Measurements from ENCODE around the gene DMD.

Gene DMD

GRCh38 chrX:31516527-31516926 is 1694.8 kb downstream of the DMD start:
- no peak overlapping the region for H3K4me3 ChIP-seq (ENCODE audit: low read depth, low read length)
- no peaks in the 10 kb centered on the region for H3K4me1 ChIP-seq
- no peaks in the 10 kb centered on the region for H3K27me3 ChIP-seq
- no peaks in the 10 kb centered on the region for H3K9me3 ChIP-seq
- no peak for TF ChIP-seq CTCF (IDR thresholded peaks at IDR 0.05; ENCODE audit: low read depth, low read length)
- H3K36me3 ChIP-seq: no peaks in the 10 kb centered on the region
- no peak for DNase-seq

DNA sequence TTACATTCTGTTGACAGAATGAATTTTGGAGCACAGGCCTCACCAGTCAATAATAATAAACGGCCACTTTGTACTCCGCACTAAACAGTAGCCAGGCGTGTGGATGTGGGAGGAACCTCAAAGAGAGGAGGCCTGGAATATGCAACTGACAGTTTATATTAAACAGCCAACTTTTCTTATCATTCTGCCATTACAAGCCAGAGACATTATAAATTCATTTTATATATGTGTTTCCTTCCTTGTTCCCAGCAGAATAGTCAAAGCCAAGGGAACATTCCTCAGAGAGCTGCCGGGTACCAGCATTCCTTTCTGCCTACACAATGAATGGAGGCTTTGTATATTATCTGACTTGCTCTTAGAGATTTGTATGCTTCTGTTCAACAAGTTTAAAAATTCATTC is 1703.0 kb downstream of the DMD start:
- DNase-seq: peak; percentile 19
- no peaks in the 10 kb centered on the region for H3K9me3 ChIP-seq
- H3K36me3 ChIP-seq: no peaks in the 10 kb centered on the region
- no peak overlapping the region for H3K4me3 ChIP-seq (ENCODE audit: low read depth, low read length)
- no peak for TF ChIP-seq CTCF (IDR thresholded peaks at IDR 0.05; ENCODE audit: low read depth, low read length)
- H3K4me1 ChIP-seq: no peaks in the 10 kb centered on the region
- no peaks in the 10 kb centered on the region for H3K27me3 ChIP-seq

- no peak for TF ChIP-seq CTCF (IDR thresholded peaks at IDR 0.05; ENCODE audit: low read depth, low read length)
- Histone ChIP-seq H3K4me3 (ENCODE audit: low read depth, low read length) (no peak overlapping the region), H3K4me1 (no peaks in the 10 kb centered on the region), H3K9me3 (no peaks in the 10 kb centered on the region), H3K36me3 (no peaks in the 10 kb centered on the region), H3K27me3 (no peaks in the 10 kb centered on the region)
- no peak for DNase-seq
These were observed 1704.4 kb downstream of the DMD start for GRCh38 chrX:31506928-31507327.

GRCh38 chrX:31506360-31506759 is 1705.0 kb downstream of the DMD start:
- no peak for TF ChIP-seq CTCF (IDR thresholded peaks at IDR 0.05; ENCODE audit: low read depth, low read length)
- Histone ChIP-seq H3K9me3 (no peaks in the 10 kb centered on the region), H3K4me1 (no peaks in the 10 kb centered on the region), H3K36me3 (no peaks in the 10 kb centered on the region), H3K27me3 (no peaks in the 10 kb centered on the region), H3K4me3 (ENCODE audit: low read depth, low read length) (no peak overlapping the region)
- no peak for DNase-seq

DNA sequence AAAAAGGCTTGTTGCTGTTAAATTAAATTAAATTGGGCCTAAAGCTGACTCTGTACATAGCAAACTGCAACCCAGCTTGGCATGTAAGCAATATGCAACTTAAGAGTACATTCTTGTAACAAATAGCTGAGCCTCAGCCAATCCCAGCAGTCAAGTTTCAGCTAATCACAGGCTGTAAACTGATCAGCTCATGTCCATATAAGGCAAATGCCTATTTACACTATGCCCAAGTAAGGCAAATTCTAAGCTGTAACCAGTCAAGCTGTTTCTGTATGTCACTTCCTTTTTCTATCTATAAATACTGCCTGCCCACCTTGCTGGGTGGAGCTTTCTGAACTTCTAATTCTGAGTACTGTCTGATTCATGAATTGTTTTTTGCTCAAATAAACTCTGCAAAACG is 1710.4 kb downstream of the DMD start:
- TF ChIP-seq CTCF (IDR thresholded peaks at IDR 0.05; ENCODE audit: low read depth, low read length): no peak
- no peaks in the 10 kb centered on the region for H3K36me3 ChIP-seq
- H3K4me3 ChIP-seq (ENCODE audit: low read depth, low read length): no peak overlapping the region
- H3K9me3 ChIP-seq: no peaks in the 10 kb centered on the region
- H3K27me3 ChIP-seq: no peaks in the 10 kb centered on the region
- no peak for DNase-seq
- no peaks in the 10 kb centered on the region for H3K4me1 ChIP-seq

DNA sequence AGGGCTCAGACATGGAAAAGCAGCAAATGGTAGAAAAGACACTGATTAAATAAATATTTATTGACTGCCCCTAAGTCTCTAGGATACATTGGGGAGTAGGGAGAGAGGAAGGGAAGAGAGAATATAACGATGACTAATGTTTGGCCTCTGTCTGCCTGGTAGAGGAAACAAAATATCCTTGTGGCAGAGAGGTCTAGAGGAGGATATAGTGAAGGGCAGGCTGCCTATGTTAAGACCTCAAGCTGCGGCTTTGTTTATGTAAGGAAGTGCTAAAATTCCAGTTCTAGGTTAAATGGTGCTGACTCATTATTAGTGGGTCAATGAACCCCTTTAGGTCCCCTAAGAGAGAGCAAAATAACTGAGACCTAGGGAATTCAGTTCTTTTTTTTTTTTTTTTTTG is 1712.2 kb downstream of the DMD start:
- DNase-seq: no peak

More for the DNA sequence above, 1712.2 kb downstream of the DMD start:
- Histone ChIP-seq H3K27me3 (no peaks in the 10 kb centered on the region), H3K9me3 (no peaks in the 10 kb centered on the region), H3K4me3 (ENCODE audit: low read depth, low read length) (no peak overlapping the region), H3K4me1 (no peaks in the 10 kb centered on the region), H3K36me3 (no peaks in the 10 kb centered on the region)
- no peak for TF ChIP-seq CTCF (IDR thresholded peaks at IDR 0.05; ENCODE audit: low read depth, low read length)

All from BE2C (cell line).